HL-60/S4 treated with retinoic acid at 250 ng/mL for 4 days and 3 days (cell line): ENCODE data around the gene SLC47A2.

Experiments used
- in situ Hi-C: fragments of 300-500 bp; cut with MboI; formaldehyde crosslinking; loops from 2 replicates; pipeline ENCODE4 v1.7.0; 2022; ENCODE audit warnings: low sequenced_read_pairs

SLC47A2 gene

DNA sequence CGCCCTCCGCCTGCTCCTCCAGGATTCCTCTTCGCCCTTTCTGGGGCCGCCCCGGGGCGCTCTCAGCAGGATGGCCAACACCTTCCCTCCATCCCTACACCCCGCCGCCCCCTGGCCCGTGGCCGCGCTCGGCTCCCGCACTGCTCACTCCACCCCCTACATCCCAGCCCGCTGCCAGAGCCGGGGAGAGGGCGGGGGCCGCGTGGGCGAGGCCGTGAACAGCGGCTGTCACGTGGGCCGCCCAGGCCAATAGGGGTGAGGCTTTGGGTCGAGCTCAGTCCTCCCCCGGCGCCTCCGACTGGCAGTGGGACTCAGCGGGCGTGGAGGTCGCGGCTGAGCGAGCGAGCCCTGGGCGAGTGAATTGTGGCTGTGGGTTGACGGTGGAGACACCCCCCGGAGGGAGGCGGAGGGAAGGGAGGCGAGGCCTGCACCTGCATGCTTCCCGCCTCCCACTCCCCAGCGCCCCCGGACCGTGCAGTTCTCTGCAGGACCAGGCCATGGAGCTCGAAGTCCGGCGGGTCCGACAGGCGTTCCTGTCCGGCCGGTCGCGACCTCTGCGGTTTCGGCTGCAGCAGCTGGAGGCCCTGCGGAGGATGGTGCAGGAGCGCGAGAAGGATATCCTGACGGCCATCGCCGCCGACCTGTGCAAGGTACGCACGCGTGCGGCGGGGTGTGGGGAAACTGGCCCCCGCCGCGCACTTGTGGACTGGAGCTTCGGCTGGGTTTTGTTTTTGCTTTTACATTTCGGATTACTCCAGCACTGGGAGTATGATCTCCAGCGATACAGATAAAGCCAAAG lies 67.7 kb downstream of the SLC47A2 start, which contains the start of gene ALDH3A2:
ALDH3A2 (plus strand) TSS at position 277 of the 799 bp plus-strand sequence; CDS start at position 498, 221 bp downstream.
- in situ Hi-C loops: loop anchor here (25.0 kb wide), 1 partner anchor 136 kb away; no protein-coding TSS in a partner anchor

DNA sequence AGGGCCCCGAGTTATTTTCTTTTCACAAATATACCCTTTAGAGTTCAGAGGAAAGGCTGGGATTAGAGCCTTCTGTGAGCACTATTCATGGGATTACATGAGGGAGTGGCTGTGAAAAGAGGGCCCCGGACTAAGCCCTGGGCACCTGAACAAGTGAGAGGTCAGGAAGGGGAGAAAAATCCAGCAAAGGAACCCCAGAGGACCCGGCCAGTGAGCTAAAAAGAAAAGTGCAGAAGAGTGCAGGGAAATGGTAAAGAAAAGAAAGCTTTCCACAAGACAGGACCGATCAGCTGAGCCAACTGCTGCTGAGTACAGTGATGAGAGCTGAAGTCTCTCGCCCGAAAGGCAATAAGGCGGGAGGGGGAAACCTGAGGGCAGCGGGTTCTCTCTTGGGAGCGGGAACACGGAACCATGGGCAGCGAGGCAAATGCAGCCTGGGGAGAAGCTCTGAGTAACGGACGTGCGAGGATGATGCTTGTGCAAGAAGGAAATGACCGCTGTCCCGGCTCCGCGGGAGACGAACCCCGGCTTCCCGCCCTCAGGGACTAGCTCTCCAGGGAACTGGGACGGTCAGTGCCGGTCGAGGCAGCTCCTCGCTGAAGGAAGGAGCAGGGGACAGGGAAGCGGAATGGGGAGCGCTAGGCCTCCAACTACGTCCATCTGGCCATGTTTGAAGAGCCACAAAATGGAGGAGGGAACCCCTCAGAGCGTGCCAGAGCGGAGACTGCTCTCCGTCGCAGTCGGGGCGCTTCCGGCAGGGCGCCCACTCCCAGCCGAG lies 68.5 kb downstream of the SLC47A2 start:
- in situ Hi-C loops: loop anchor here (25.0 kb wide), 1 partner anchor 136 kb away; no protein-coding TSS in a partner anchor

DNA sequence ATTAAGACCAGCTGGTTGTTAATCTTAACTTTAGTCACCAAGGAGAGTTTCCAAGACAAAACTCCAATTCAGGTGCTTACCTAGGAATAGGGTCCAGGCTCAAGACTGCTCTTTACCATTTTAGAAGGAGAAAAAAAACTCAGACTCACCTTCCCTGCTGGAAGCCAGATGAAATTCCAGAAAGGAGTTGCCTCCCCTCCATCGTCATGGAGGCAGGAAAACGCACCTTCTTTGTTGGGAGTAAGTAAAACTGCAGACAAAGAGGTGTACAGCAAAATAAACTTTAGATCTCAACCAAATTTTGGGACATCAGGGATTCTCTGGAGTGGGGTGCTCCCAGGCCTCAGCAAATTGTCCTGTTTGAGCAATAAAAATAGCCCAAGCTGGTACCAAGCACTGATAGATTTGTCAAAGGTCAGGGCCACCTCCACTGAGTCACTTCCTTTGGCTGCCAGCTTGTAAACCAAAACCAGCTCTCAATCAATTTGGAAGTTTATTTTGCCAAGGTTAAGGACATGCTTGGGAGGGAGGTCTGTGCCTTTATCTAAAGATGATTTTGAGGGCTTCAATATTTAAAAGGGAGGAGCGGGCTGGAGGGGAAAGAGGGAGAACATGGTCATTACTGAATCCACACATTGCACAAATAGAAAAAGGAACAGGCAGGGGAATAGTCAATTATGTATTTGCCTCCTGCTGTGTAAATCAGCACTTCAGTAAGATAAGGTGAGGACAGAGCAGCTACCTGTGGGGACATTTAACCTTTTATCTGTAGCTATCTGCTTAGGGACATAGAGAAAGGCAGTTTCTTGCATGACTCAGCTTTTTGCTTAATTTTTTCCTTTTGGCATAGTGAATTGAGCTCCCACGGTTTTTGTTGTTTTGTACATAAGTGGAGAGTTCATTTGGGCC lies 69.3 kb downstream of the SLC47A2 start:
- in situ Hi-C loops: loop anchor here (25.0 kb wide), 1 partner anchor 135 kb away; no protein-coding TSS in a partner anchor

DNA sequence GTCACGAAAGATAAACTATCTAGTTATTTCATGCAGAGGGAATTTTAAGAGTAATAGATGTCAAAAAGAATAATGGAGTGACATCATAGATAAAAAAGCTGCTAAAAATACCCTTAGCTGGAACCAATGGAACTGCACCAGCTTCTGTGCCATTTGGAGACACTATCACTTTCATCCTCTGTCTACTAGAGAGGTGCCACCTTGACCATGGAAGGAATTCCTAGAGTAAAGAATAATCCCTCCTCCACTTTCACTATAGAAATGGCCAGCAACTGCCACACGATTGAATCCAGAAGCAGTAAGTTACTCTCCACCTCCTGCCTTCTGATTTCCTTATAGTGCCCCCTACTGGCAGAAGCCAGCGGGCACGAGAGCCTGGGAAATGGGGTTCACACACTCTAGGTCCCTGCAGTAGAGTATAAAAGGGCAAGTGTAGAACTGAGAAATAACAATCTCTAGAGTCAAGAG lies 70.6 kb downstream of the SLC47A2 start:
- in situ Hi-C loops: loop anchor here (25.0 kb wide), 1 partner anchor 133 kb away; no protein-coding TSS in a partner anchor

DNA sequence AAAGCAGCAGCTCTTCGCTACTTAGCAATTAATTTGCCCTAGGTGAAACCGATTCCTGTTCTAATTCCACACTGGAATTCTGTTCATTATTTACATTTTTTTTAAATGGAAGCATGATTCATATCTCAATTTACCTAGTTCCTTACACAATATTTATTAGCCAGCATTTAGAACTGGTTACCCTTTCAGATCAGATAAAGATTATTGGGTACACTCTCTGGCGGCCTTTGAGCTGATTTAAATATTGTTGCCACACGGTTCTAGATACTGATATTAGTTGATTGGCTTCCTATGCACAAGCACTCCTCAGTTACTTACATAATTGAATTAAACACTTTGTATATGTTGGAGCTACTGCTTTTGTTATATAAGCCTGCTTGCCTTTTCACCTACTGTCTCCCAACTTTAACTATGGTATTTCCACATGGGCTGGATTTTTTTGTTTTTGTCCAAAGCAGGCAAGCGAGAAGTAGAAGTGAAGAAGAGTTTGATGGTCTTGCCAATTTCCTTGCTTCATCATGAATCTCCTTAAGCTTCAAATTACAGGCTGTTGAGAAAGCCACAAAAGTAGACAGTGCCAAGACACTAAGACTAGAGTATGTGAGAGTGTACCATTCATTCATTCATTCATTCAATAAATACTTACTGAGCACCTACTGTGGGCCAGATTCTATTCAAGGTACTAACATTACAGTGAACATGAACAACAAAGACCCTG lies 71.7 kb downstream of the SLC47A2 start:
- in situ Hi-C loops: loop anchor here (25.0 kb wide), 1 partner anchor 132 kb away; no protein-coding TSS in a partner anchor

DNA sequence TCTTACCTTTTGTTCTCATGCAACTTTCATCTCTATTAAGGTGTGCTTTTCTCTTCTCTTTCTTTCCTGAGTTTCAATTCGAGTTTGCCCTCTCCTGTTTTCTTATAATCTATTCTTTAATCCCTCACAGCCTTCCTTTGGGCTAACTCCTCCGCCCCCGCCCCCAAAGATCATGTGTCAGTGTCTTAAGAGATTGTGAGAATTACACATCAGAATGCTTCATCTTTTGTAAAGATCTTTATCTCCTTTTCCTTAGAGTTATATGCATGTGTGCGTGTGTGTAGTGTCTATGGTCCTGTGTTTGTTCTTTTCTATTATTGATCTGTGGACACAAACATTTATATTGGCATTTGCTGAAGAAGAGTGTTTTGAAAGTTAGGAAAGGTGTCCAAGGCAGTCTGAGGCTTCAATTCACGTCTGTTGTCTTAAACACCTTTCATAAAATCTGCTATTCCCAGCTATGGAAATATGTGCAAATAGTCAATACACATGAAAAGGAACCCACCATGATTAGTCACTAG lies 74.0 kb downstream of the SLC47A2 start:
- in situ Hi-C loops: loop anchor here (25.0 kb wide), 1 partner anchor 130 kb away; no protein-coding TSS in a partner anchor

DNA sequence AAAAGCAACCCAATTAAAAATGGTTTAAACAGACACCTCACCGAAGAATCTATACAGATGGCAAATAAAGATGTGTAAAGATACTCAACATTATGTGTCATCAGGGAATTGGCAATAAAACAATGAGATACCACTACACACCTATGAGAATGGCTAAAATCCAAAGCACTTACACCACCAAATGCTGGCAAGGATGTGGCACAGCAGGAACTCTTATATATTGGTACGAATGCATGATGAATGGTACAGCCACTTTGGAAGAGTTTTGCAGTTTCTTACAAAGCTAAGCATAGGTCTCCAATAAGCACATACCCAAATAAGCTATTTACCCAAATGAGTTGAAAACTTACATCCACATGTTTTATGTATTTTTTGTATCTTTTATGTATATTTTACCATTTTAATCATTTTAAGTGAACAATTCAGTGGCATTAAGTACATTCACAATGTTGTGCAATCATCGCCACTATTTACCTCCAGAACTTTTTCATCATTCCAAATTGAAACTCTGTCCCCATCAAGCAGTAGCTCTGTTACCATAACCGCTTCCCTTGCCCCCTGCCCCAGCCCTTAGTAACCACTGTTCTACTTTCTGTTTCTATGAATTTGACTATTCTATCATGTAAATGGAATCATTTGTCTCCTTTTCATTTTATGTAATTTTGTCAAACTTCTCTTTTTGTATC lies 74.6 kb downstream of the SLC47A2 start:
- in situ Hi-C loops: loop anchor here (25.0 kb wide), 1 partner anchor 130 kb away; no protein-coding TSS in a partner anchor

DNA sequence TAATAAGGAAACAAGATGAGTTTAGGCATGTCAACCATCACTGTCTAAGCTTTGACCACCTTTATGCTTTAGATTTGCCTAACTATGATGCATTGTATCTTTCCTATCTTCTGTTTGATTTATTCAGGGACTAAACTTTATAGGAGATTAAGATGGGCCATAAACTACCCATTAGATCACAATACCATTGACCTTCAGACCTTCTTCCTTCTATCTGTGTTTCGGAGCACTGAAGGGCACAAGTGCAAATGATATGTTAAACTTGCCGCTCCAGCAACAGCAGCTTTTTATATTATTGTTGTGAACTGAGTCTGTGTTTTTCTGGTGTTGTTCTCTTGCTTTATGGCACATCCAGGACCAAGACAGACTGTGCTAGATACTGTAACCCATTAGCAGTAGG lies 84.5 kb downstream of the SLC47A2 start:
- in situ Hi-C loops: loop anchor here (25.0 kb wide), 1 partner anchor 120 kb away; no protein-coding TSS in a partner anchor

DNA sequence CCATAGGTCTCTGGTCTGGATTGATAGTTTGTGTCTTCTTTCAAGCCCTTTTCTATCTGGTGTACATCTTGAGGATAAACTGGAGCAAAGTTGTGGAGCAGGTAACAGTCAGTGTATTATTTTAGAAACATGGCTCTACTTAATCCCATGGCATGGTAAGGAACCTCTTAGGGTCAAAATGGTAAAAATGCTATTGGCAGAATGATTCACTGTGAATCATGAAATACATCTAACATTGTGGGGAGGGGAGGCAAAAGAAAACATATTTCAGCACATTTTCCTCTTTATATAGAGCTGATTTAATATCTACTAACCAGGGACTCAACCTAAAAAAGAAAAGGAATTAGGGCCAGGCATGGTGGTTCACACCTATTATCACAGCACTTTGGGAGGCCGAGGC lies 85.7 kb downstream of the SLC47A2 start:
- in situ Hi-C loops: loop anchor here (25.0 kb wide), 1 partner anchor 118 kb away; no protein-coding TSS in a partner anchor

DNA sequence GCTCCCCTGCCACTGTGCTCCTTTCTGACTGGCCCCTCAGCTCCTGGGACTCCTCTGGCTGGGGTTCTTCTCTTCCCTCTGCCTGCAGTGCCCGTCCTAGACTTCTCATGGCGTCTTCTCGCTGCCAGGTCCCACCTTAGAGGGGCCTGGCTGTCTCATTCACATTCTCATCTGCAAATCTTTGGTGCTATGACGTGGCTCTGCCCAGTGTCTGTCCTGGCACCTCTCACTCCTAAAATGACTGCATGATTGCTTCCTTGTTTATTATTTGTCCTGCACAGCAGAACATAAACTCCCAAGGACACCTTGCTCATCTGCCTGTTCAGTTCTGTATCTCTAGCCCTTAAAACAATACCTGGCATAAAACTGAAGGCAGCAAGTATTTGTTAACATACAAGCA lies 86.3 kb downstream of the SLC47A2 start:
- in situ Hi-C loops: loop anchor here (25.0 kb wide), 1 partner anchor 118 kb away; no protein-coding TSS in a partner anchor

DNA sequence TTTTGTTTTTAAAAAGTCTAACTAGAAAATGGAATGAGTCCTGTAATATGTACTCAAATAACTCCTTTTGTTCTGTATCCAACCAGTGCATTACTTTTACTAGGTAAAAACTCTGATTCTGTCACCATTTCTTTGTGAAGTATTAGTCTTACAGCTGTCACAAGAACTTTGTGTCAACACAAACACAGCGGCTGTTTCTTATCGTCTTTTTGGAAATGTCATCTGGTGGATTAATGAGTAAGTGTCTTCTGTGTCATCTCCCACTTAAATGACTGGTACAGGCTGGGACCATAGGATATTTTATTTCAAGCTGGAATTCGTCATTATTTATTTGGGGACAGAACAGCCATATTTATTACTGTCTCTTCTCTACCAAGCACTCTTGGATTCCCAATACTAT lies 86.9 kb downstream of the SLC47A2 start:
- in situ Hi-C loops: loop anchor here (25.0 kb wide), 1 partner anchor 117 kb away; no protein-coding TSS in a partner anchor
